ENCODE data around the gene SULT2B1.
"Not testable (repeated sequence)": the region's sequence is repeated elsewhere in the genome, so short reads cannot be mapped to it uniquely, and the experiment has no call there.

Gene SULT2B1

GRCh38 chr19:48629599-48630295 is 77.8 kb downstream of the SULT2B1 start:
- DNase-seq (ENCODE audit: extremely low spot score, insufficient read length, low read depth) (no peak), FAIRE-seq (no peak)

- DNase-seq (ENCODE audit: extremely low spot score, insufficient read length, low read depth) (no peak), FAIRE-seq (no peak)
Measured at GRCh38 chr19:48630296-48631063, 78.5 kb downstream of the SULT2B1 start.

- DNase-seq (ENCODE audit: extremely low spot score, insufficient read length, low read depth) = no peak
- FAIRE-seq = no peak
Measured at GRCh38 chr19:48631225-48631624, 79.3 kb downstream of the SULT2B1 start.

- FAIRE-seq; DNase-seq (ENCODE audit: extremely low spot score, insufficient read length, low read depth): not testable (repeated sequence)
Measured at GRCh38 chr19:48632286-48632685, 80.3 kb downstream of the SULT2B1 start.

- FAIRE-seq (no peak), DNase-seq (ENCODE audit: extremely low spot score, insufficient read length, low read depth) (no peak)
Measured at GRCh38 chr19:48632692-48633147, 80.7 kb downstream of the SULT2B1 start.

- DNase-seq (ENCODE audit: extremely low spot score, insufficient read length, low read depth) = no peak
- peak; percentile 41 for FAIRE-seq
Measured at GRCh38 chr19:48633148-48634035, 81.4 kb downstream of the SULT2B1 start.

GRCh38 chr19:48634036-48634342 is 82.0 kb downstream of the SULT2B1 start:
- DNase-seq (ENCODE audit: extremely low spot score, insufficient read length, low read depth) (no peak), FAIRE-seq (no peak)

GRCh38 chr19:48634424-48635262 is 82.7 kb downstream of the SULT2B1 start:
- FAIRE-seq (peak; percentile 94), DNase-seq (ENCODE audit: extremely low spot score, insufficient read length, low read depth) (peak; percentile 70)

- DNase-seq (ENCODE audit: extremely low spot score, insufficient read length, low read depth) (no peak), FAIRE-seq (peak; percentile 72)
Measured at GRCh38 chr19:48635263-48635965, 83.4 kb downstream of the SULT2B1 start.

- DNase-seq (ENCODE audit: extremely low spot score, insufficient read length, low read depth) (no peak), FAIRE-seq (no peak)
Measured at GRCh38 chr19:48635966-48636858, 84.2 kb downstream of the SULT2B1 start.

- no peak for DNase-seq (ENCODE audit: extremely low spot score, insufficient read length, low read depth)
- FAIRE-seq = no peak
Measured at GRCh38 chr19:48636859-48637448, 85.0 kb downstream of the SULT2B1 start, which contains the start of gene DBP. TSS of gene DBP (minus strand) at chr19:48637379. CDS start at chr19:48636994, 385 bp downstream.

- peak; percentile 96 for FAIRE-seq
Measured at GRCh38 chr19:48637449-48637947, 85.5 kb downstream of the SULT2B1 start.

GRCh38 chr19:48637948-48638830 is 86.2 kb downstream of the SULT2B1 start:
- no peak for FAIRE-seq
- DNase-seq (ENCODE audit: extremely low spot score, insufficient read length, low read depth) = no peak

More at GRCh38 chr19:48637449-48637947, 85.5 kb downstream of the SULT2B1 start:
- DNase-seq (ENCODE audit: extremely low spot score, insufficient read length, low read depth) = peak; percentile 80

- FAIRE-seq = no peak
- no peak for DNase-seq (ENCODE audit: extremely low spot score, insufficient read length, low read depth)
Measured at GRCh38 chr19:48638831-48639381, 86.9 kb downstream of the SULT2B1 start.

- DNase-seq (ENCODE audit: extremely low spot score, insufficient read length, low read depth) (no peak), FAIRE-seq (no peak)
Measured at GRCh38 chr19:48639483-48640375, 87.8 kb downstream of the SULT2B1 start.
